GM12872 (cell line): ENCODE measurements around the gene DDHD1.

Experiments
- TF ChIP-seq, protein P1 (sequence below): IDR thresholded peaks from 3 replicates; pipeline ENCODE4 v1.5.1; 2011; ENCODE audit warnings: low read depth, mild to moderate bottlenecking, low read length, moderate library complexity; ENCODE audit not compliant: insufficient read depth

The DDHD1 gene

DNA sequence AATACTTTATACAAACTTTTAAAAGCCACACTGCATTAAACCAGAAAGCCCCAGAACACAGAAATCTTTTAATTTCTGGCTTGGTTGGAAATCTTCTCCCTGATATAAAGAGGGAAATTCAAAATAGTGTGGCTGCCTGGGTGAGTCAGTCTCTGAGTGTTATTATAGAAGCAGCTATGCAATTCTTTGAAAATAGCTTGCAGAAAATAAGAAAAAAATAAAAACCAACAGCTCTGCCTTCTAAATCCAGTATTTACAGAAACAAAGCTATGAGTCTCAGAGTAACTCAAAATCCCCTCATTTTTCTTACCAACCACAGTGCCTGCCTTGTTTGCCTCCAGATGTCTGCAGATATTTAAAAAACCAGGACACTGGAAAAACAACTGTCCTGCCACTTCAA, 133.7 kb downstream of the DDHD1 start:
- TF ChIP-seq, protein P1, sequence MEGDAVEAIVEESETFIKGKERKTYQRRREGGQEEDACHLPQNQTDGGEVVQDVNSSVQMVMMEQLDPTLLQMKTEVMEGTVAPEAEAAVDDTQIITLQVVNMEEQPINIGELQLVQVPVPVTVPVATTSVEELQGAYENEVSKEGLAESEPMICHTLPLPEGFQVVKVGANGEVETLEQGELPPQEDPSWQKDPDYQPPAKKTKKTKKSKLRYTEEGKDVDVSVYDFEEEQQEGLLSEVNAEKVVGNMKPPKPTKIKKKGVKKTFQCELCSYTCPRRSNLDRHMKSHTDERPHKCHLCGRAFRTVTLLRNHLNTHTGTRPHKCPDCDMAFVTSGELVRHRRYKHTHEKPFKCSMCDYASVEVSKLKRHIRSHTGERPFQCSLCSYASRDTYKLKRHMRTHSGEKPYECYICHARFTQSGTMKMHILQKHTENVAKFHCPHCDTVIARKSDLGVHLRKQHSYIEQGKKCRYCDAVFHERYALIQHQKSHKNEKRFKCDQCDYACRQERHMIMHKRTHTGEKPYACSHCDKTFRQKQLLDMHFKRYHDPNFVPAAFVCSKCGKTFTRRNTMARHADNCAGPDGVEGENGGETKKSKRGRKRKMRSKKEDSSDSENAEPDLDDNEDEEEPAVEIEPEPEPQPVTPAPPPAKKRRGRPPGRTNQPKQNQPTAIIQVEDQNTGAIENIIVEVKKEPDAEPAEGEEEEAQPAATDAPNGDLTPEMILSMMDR: no peak

DNA sequence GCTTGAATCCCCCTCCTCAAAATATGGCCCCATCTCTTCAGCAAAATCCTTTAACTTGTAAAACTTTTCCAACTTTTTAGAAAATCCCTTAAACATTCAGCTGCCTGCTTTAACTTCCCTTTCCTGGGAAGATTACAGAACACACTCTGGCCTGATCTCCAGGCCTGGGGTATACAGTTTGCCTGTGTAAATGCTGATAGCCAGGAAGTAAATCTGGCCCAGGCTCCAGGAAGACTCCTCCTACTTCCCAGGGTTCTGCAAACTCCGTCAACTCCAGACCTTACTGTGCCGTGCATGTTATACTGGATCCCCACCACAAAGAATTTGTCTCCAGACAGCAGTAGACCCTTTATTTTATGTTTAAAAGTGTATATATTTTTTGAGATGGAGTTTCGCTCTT, 135.3 kb downstream of the DDHD1 start:
- TF ChIP-seq, protein P1: no peak

DNA sequence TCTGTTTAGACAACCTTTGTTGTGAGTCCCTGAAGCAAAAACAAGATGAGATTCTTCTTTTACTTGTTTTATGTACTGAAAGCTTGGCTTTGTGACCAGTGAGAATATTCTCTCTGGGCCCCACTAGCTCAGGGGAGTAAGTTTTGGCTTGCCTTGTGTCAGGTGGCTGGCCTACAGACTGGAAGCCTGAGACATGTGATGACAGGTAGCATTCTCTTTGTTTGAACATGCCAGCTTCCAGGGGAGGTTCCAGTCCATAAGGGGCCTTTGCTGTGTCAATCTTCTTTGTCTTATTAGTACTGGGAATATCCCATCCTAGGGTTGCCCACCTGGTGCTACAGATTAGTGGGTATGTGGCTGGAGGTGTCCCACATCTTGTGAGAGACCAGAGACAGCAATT, 136.2 kb downstream of the DDHD1 start:
- TF ChIP-seq, protein P1: no peak

DNA sequence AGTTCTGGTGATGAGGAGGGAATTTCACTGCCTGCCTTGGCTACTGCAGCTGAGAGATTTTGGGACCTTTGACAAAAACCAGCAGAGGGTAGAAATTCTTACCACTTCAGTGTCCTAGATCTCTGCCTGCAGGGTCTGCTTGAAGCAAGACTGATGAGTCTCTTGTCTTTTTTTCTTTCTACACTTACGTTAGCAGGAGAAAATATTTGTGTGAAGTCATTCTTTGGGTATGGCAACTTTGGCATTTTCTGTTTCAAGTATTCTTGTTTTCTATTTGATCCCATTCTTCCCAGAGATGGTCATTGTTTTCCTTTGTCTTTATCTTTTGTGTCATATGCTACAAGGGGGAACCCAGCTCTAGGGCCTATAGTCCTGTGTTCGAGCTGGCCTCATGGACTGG, 136.6 kb downstream of the DDHD1 start:
- TF ChIP-seq, protein P1: no peak

DNA sequence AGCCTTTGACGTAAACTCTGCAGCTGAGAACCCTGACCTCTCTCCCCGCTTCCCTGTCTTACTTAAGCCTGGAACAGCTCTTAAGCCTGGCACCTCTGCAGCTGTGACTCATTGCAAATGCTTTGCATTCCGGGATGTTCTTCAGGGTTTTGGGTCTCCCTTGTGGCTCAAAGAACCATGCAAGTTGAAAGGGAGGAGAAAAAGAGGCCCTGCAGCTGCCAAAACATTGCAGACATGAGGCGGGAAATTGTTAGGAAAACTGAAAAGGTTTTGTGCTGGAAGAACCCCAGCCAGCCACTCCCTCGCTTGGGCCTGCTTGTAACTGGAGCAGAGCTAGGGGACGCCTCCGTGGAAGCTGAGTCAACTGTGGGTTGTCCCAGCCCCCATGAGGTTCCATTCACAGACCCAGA, 142.1 kb downstream of the DDHD1 start:
- TF ChIP-seq, protein P1: no peak

DNA sequence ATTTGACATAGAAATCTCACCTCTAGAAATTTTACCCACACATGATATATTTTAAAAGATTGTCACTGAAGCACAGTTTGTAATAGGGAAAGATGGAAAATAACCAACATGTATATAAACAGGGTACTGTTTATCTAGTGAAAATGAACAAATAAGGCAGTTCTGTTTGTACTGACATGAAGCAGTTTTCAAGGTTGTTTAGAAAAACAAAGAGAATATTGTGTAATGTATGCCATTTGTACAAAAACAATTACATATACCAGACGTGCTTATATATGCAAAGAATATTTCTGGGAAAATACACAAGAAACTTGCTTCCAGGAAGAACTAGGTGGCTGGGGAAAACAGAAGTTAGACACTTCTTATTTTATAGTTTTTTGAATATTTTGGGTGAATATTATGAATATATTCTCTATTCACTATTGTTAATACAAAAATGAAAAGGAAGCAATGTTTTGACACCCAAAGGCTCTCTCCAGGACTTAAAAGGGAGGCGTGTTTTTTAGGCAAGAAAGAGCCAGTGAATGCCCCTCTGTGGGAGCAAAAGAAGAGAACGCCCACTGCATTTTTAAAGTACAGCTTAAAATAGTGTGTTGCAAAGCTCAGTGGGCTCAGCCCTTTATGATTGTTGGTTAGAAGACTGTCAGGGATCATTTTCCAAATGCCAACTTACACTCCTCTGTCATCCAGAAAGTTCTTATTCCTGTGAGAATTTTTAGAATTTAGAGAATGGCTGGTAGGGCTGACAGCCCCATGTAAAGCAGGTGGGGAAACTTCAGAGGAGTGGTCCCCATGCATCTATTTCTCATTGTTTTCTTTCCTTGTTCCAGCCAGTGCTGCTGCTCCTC, 142.7 kb downstream of the DDHD1 start:
- TF ChIP-seq, protein P1: no peak

DNA sequence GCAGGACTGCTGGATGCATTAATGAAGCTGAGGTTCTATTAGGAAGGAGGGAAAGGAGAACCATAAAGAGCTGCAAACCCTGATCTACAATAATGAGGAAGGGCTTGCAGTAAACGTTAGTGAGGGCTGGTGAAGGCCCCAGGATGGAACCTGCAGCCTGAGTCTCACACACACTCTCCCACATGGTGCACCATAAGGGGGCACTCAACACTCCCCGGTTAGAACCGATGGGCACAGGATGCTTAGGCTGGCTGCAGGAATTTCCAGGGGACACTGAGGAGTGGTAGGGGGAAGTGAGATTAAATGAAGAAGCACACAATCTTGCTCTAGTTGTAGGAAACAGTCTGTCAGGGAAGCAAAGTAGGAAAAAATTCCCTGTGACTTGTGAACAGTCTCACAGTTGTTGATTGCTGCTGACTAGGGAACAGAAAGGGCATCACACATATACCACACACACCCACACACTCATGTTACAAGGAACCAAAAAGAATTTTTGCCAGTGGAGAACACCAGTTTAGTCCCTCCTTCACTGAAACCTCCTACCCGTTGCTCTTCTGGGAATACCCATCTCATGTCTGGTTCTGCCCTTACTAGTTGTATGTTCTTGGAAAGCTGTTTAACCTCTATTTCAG, 146.1 kb downstream of the DDHD1 start:
- TF ChIP-seq, protein P1: no peak
